Heart left ventricle (tissue), 16 donors: ENCODE results near the gene RERG. TPM values are rescaled to one million over a fixed set of nuclear protein-coding genes. Genes with fewer than 3 reads are reported as not detected.

Source experiments
- ATAC-seq, 4 donors: fragments of 200-7000 bp; cut with Tn5 transposase; one replicate each; pipeline ENCODE4 v1.9.1; 2020 to 2022; ENCODE audit warnings: moderate library complexity in 4 of 4, mild to moderate bottlenecking in 3 of 4, moderate number of reproducible peaks in 1 of 4
- DNase-seq, 5 donors: peaks; one replicate each; pipeline ENCODE4 v3.0.0-alpha.2; 2020
- H3K27ac ChIP-seq, 12 donors: fragments of 200-600 bp; sonication (generic) in 4 of 12; one replicate each; pipeline versions ENCODE4 v1.5.0 to v1.8.0; 2016 to 2022; ENCODE audit warnings: mild to moderate bottlenecking in 2 of 12
- H3K27me3 ChIP-seq, 9 donors: fragments of 200-600 bp; sonication (generic) in 2 of 9; one replicate each; pipeline versions ENCODE4 v1.5.1 to v1.8.0; 2016 to 2022; ENCODE audit warnings: mild to moderate bottlenecking in 3 of 9
- H3K36me3 ChIP-seq, 9 donors: fragments of 200-600 bp; sonication (generic) in 2 of 9; one replicate each; pipeline versions ENCODE4 v1.5.0 to v1.8.0; 2018 to 2022; ENCODE audit warnings: mild to moderate bottlenecking in 2 of 9
- H3K4me1 ChIP-seq, 12 donors: fragments of 200-600 bp; sonication (generic) in 4 of 12; one replicate each; pipeline versions ENCODE4 v1.5.0 to v1.8.0; 2016 to 2022; ENCODE audit warnings: mild to moderate bottlenecking in 3 of 12
- H3K4me3 ChIP-seq, 12 donors: fragments of 200-600 bp; sonication (generic) in 4 of 12; one replicate each; pipeline versions ENCODE4 v1.5.0 to v1.8.0; 2017 to 2022; ENCODE audit warnings: mild to moderate bottlenecking in 9 of 12, moderate library complexity in 4 of 12
- H3K9me3 ChIP-seq, 12 donors: fragments of 200-600 bp; sonication (generic) in 4 of 12; one replicate each; pipeline versions ENCODE4 v1.5.0 to v1.8.0; 2016 to 2022; ENCODE audit warnings: mild to moderate bottlenecking in 1 of 12
- CTCF ChIP-seq, 12 donors: fragments of 200-600 bp; sonication (generic) in 4 of 12; IDR thresholded peaks; one replicate each; pipeline versions ENCODE4 v1.5.0 to v1.8.0; 2018 to 2022; ENCODE audit warnings: antibody characterized with exemption in 12 of 12, mild to moderate bottlenecking in 5 of 12
- POLR2A ChIP-seq, 2 donors: fragments of 450-650 bp; IDR thresholded peaks; one replicate each; pipeline ENCODE4 v1.6.1; 2017; ENCODE audit warnings: antibody characterized with exemption in 2 of 2, mild to moderate bottlenecking in 2 of 2, moderate library complexity in 2 of 2
- WGBS, 4 donors: extraction: QIAGEN DNeasy Blood & Tissue Kit in 2 of 4; methylation state at CpG; one replicate each; pipeline versions ENCODE4 v1.1.5 to v1.1.7; 2013 to 2018; 5-methylcytosine and 5-hydroxymethylcytosine counted together
- intact Hi-C, 10 donors: fragments of 100-400 bp; cut with DNase I; formaldehyde crosslinking; loops; one replicate each; pipeline versions ENCODE4 v1.11.1 to v1.14.2; 2022
- polyA plus RNA-seq, 2 donors: library from polyadenylated mRNA; stranded (reverse); fragments of 200-250 nt; gene quantifications; one replicate each; pipeline ENCODE4 v1.2.3, GENCODE V29; 2013
- total RNA-seq, 9 donors: library from RNA; depleted of rRNA in 2 of 9; stranded (reverse); fragments of >200 nt in 2 of 9; fragmentation: NEBNext Ultra II Directional in 3 of 9; extraction: Animal tissue kit (Norgen Biotek cat#: 25700) in 3 of 9; gene quantifications; one replicate each; pipeline versions ENCODE4 v1.1.0 to v1.2.4, GENCODE V29; 2016 to 2023
- donor health status: ischemic (EF 13 %, LVEDD 7.1; RV severe dilation, severe dysfunction).
- donor health status: healthy with polysubstance abuse.
- donor health status: DM: no; HTN: yes; CAD: no.
- donor health status: DM: no; HTN: no; CAD: no.
- donor health status: ischemic (EF 25% LVEDD 6.9; RV normal size, moderate dysfunction).
- donor health status: ischemic (EF 25% LVEDD 5.7; RV mildly dilated, moderate dysfunction).
- donor health status: healthy.
- donor health status: DM: yes; HTN: yes; CAD: no.
- donor health status: ischemic (EF 35%, LVEDD 5.7; RV mildly dilated, moderate dysfunction).
- donor health status: nonischemic (EF 11% LVEDD 7.7; RV severe dilation, severe dysfunction).
- donor health status: DM: yes; HTN: yes; CAD: no.
- donor health status: PGD.
- donor health status: ischemic (EF 29% LVEDD 5.4; RV normal size, mild dysfunction).
- donor health status: nonischemic (EF 23%, LVEDD 6.1; RV moderate dilation, normal function).

The RERG gene
- total and polyA plus RNA-seq, 11 donors, result 2.9 to 17.7 (median 4.2) TPM

- no peak for TF ChIP-seq POLR2A (IDR thresholded peaks at IDR 0.05)
- TF ChIP-seq CTCF (IDR thresholded peaks at IDR 0.05), result no peak
- no peak for DNase-seq
Observed at GRCh38 chr12:15225136-15225862, 4.1 kb upstream of the RERG start.

GRCh38 chr12:15222219-15222618 lies 1.0 kb upstream of the RERG start:
- WGBS, 4 donors, result 47 to 53% (median 50%) methylated on average over 3 of the region's 3 CpGs
- Histone ChIP-seq H3K4me1 (peaks cover 0 to 15% (median 5%) of the 10 kb centered on the region in 12 donors), H3K36me3 (no peaks in the 10 kb centered on the region), H3K27ac (peak overlapping the region in 2 of 12 donors; percentile 78 to 82), H3K27me3 (peaks cover 0 to 35% (median 3%) of the 10 kb centered on the region in 9 donors), H3K4me3 (no peak overlapping the region), H3K9me3 (no peaks in the 10 kb centered on the region)
- ATAC-seq, result no peak
- DNase-seq, result no peak
- TF ChIP-seq CTCF (IDR thresholded peaks at IDR 0.05) (no peak), POLR2A (IDR thresholded peaks at IDR 0.05) (no peak)
- intact Hi-C loops, result loop anchor here in 9 of 10 donors (5.0 to 10.0 kb wide), 9 partner anchors 45 to 380 kb away; partner anchors contain the start of gene ART4 (in 5 of the 9)

More at GRCh38 chr12:15225136-15225862, 4.1 kb upstream of the RERG start:
- H3K36me3 ChIP-seq, result no peaks in the 10 kb centered on the region
- intact Hi-C loops, result loop anchor here in 8 of 10 donors (2.0 to 10.0 kb wide), 5 partner anchors 42 to 380 kb away; partner anchors contain the start of gene ART4 (in 3 of the 8)
- no peak overlapping the region for H3K27ac ChIP-seq
- peaks cover 0 to 17% (median 6%) of the 10 kb centered on the region in 12 donors for H3K4me1 ChIP-seq
- peaks cover 0 to 31% (median 3%) of the 10 kb centered on the region in 9 donors for H3K27me3 ChIP-seq
- ATAC-seq, result no peak
- H3K9me3 ChIP-seq, result no peaks in the 10 kb centered on the region
- H3K4me3 ChIP-seq, result no peak overlapping the region
- 80 to 85% (median 82%) methylated on average over 2 of the region's 2 CpGs for WGBS, 4 donors

- intact Hi-C loops, result loop anchor here (2.0 to 10.0 kb wide), 11 partner anchors 47 to 378 kb away; partner anchors contain the start of gene ART4 (in 5 of the 10)
- peak overlapping the region in 11 of 12 donors; percentile 44 to 75 (median 60) for H3K4me3 ChIP-seq
- H3K27ac ChIP-seq, result peak overlapping the region; percentile 7 to 86 (median 80)
- H3K4me1 ChIP-seq, result peaks cover 0 to 13% (median 5%) of the 10 kb centered on the region in 12 donors
- 58 to 66% (median 63%) methylated on average over 4 of the region's 4 CpGs for WGBS, 4 donors
- ATAC-seq (peak in 2 of 4 donors; percentile 43 to 57), DNase-seq (peak in 1 of 5 donors; percentile 20)
- no peaks in the 10 kb centered on the region for H3K36me3 ChIP-seq
- H3K27me3 ChIP-seq, result peaks cover 0 to 35% (median 3%) of the 10 kb centered on the region in 9 donors
- TF ChIP-seq CTCF (IDR thresholded peaks at IDR 0.05) (no peak), POLR2A (IDR thresholded peaks at IDR 0.05) (no peak)
- no peaks in the 10 kb centered on the region for H3K9me3 ChIP-seq
Observed at GRCh38 chr12:15220451-15220850, 766 bp downstream of the RERG start.

- ATAC-seq (no peak), DNase-seq (no peak)
- Histone ChIP-seq H3K27ac (peak overlapping the region in 1 of 12 donors; percentile 85), H3K9me3 (no peaks in the 10 kb centered on the region), H3K4me3 (peak overlapping the region in 2 of 12 donors; percentile 55 to 75), H3K4me1 (peaks cover 0 to 20% (median 6%) of the 10 kb centered on the region in 12 donors), H3K36me3 (no peaks in the 10 kb centered on the region), H3K27me3 (peaks cover 0 to 27% (median 0%) of the 10 kb centered on the region in 9 donors)
- intact Hi-C loops, result loop anchor here in 3 of 10 donors (5.0 kb wide), 3 partner anchors 61 to 496 kb away; no protein-coding TSS in a partner anchor
- WGBS, 4 donors, result 69 to 80% (median 74%) methylated on average over 6 of the region's 6 CpGs
- TF ChIP-seq CTCF (IDR thresholded peaks at IDR 0.05) (no peak), POLR2A (IDR thresholded peaks at IDR 0.05) (no peak)
Observed at GRCh38 chr12:15218794-15219193, 2.4 kb downstream of the RERG start.
